Body of pancreas (tissue), 4 donors: ENCODE results near the gene RIPK1.

Experiments used
- POLR2A ChIP-seq, 3 donors: fragments of 450-650 bp; IDR thresholded peaks; one replicate each; pipeline ENCODE4 v1.6.1; 2016; ENCODE audit warnings: antibody characterized with exemption in 3 of 3, mild to moderate bottlenecking in 2 of 3
- TF ChIP-seq, protein P1 (sequence below), 7 experiments: fragments of 450-650 bp in 4 of 7; fragments of 200-600 bp in 3 of 7; sonication (generic) in 3 of 7; IDR thresholded peaks; one replicate each; pipeline ENCODE4 v1.5.1; 2016 to 2019; ENCODE audit warnings: antibody characterized with exemption in 7 of 7

DNA sequence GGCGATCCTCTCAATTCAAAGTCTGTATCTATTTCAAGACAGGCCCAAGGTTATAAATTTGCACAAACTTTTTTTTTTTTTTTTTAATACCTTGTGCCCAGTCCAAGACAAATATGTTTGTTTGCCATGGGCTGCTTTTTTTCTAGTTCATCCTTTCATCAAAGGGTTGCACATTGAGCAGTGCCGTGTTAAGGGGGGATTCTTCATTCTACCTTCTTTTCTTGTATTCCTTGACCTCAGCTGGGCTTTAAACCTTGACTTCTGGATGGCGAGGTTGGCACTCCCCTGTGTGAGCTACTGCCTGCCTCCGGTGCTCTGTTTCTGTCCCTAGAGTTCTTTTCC lies 7.4 kb downstream of the RIPK1 start:
- TF ChIP-seq, protein P1, sequence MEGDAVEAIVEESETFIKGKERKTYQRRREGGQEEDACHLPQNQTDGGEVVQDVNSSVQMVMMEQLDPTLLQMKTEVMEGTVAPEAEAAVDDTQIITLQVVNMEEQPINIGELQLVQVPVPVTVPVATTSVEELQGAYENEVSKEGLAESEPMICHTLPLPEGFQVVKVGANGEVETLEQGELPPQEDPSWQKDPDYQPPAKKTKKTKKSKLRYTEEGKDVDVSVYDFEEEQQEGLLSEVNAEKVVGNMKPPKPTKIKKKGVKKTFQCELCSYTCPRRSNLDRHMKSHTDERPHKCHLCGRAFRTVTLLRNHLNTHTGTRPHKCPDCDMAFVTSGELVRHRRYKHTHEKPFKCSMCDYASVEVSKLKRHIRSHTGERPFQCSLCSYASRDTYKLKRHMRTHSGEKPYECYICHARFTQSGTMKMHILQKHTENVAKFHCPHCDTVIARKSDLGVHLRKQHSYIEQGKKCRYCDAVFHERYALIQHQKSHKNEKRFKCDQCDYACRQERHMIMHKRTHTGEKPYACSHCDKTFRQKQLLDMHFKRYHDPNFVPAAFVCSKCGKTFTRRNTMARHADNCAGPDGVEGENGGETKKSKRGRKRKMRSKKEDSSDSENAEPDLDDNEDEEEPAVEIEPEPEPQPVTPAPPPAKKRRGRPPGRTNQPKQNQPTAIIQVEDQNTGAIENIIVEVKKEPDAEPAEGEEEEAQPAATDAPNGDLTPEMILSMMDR (IDR thresholded peaks at IDR 0.05): no peak
- TF ChIP-seq POLR2A (IDR thresholded peaks at IDR 0.05): no peak
